ENCODE measurements around the gene ZC3H6. TPM values are rescaled to one million over a fixed set of nuclear protein-coding genes. Genes with fewer than 3 reads are reported as not detected.

Gene ZC3H6
- total RNA-seq (ENCODE audit: insufficient read depth, low replicate concordance): 9.1 TPM

GRCh38 chr2:112275311-112275886 lies at the start of gene ZC3H6:
Gene ZC3H6, plus strand, starts transcription at chr2:112275597. Its CDS starts 398 bp downstream, at chr2:112275995.
- peak; percentile 99 for DNase-seq (ENCODE audit: low spot score)

GRCh38 chr2:112229348-112229747 lies 46.0 kb upstream of the ZC3H6 start:
- no peak for DNase-seq (ENCODE audit: low spot score)

- DNase-seq (ENCODE audit: low spot score): no peak
These were observed 45.0 kb upstream of the ZC3H6 start for GRCh38 chr2:112230371-112230770.

- DNase-seq (ENCODE audit: low spot score): no peak
These were observed 35.5 kb upstream of the ZC3H6 start for GRCh38 chr2:112239862-112240261.

DNA sequence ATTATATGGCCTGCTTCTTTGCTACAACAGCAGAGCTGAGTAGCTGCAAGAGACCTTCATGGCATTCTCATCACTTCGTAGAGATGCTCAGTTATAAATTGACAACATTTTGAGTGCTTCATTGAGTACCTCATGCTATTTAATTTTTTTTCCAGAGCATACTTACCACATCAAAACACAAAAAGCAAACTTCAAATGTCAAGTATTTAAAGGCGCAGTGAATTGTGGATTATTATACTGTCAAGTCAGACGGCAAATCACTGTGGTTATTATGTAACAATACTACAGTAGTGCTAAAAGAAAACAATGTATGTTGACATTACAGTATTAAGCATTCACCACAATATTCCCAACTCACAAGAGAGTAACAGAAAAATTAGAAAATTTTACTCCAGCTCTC lies 33.0 kb upstream of the ZC3H6 start:
- DNase-seq (ENCODE audit: low spot score): no peak

DNA sequence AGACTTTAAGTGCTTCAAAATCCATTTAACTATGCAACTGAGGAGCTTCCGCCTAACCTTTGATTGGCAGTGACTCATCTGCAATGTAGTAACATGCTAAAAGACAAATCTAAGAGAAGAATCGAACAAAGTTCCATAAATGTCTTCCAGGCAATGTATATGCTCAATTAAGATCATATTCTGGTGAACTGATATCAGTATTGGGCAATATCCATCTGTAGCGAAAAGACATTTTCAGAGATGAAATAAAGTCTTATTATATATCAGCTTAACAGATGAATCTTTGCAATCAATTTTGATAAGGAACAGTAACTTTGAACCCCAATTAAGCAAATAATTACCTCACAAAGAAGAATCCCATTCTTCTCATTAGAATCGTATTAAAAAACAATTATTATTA lies 32.2 kb upstream of the ZC3H6 start:
- no peak for DNase-seq (ENCODE audit: low spot score)

- DNase-seq (ENCODE audit: low spot score): no peak
These were observed 30.5 kb upstream of the ZC3H6 start for GRCh38 chr2:112244854-112245253.

DNA sequence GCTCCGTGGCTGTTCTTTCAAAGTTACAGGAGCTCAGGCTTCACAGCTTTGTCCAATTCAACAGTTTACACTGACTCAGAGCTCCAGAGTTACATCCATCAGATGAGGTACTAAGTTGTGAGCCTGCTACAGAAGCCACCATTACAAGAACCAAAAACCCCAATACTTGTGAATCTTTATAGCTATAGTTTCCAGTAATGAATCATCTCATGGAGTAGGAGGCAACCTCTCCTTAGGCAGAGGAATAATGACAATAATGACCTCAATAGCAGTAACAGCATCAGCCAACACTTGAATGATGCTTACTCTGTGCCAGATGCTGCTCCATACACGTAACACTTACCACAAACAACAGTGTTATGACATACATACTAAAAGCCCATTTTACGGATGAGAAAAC lies 24.1 kb upstream of the ZC3H6 start:
- no peak for DNase-seq (ENCODE audit: low spot score)

GRCh38 chr2:112253261-112253815 lies 22.1 kb upstream of the ZC3H6 start:
- no peak for DNase-seq (ENCODE audit: low spot score)

- peak; percentile 94 for DNase-seq (ENCODE audit: low spot score)
These were observed 20.7 kb upstream of the ZC3H6 start, which contains the start of gene ZC3H8 for GRCh38 chr2:112254466-112255240. Gene ZC3H8, minus strand, starts transcription at chr2:112255042. Its CDS starts 61 bp downstream, at chr2:112254981.

GRCh38 chr2:112255875-112256274 lies 19.5 kb upstream of the ZC3H6 start:
- DNase-seq (ENCODE audit: low spot score): no peak

GRCh38 chr2:112256654-112257053 lies 18.7 kb upstream of the ZC3H6 start:
- DNase-seq (ENCODE audit: low spot score): no peak

DNA sequence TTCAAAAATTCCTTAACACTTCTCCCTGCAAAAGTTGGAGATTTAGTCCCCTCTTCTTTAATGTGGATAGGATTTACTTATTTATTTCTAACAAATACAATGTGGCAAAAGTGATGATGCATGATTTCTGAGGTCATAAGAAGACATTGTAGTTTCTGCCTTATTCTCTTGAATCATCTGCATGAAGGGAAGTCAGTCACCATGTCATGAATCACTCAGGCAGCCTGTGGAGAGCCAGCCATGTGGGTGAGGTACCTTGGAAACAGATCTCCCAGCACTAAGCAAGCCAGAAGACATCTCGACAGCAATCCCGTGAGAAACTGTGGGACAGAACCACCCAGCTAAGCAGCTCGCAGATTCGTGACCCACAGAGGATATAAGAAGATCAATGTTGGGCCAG lies 17.8 kb upstream of the ZC3H6 start:
- no peak for DNase-seq (ENCODE audit: low spot score)

- peak; percentile 83 for DNase-seq (ENCODE audit: low spot score)
These were observed 15.7 kb upstream of the ZC3H6 start for GRCh38 chr2:112259509-112260294.

DNA sequence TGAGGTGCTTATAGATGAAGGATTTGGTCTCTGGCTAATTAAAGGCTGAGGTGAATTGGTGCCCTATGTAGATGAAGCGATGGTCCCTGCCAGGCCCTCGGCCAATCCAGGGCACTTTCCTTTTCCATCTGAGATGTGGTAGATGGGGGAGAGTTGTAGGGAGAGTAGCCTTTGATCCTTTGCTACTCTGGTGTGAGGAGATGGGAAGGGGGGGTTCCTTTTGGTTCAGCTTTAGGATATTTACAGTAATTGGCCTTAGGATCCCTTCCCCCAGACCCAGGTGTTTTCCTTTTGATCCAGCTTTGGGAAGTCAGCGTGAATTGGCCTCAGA lies 15.1 kb upstream of the ZC3H6 start:
- DNase-seq (ENCODE audit: low spot score): no peak

DNA sequence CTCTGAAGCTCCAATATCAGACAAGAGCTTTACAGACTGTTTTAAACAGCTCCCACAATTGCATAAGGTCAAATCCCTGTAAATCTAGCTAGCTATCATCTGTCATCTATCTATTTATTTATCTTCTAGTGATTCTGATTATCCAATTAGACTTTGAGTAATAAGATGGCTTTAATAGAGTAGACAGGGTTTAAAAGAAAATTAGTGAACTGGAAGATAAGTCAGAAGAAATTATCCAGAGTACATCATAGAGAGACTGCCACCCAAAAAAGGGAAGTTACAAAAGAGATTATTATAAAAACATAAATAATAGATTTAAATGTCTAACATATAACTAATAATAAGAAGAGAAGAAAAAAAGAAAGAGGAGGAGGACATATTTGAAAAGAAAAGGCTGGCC lies 12.5 kb upstream of the ZC3H6 start:
- no peak for DNase-seq (ENCODE audit: low spot score)

GRCh38 chr2:112268547-112268946 lies 6.8 kb upstream of the ZC3H6 start:
- DNase-seq (ENCODE audit: low spot score): no peak

- DNase-seq (ENCODE audit: low spot score): no peak
These were observed 2.7 kb upstream of the ZC3H6 start for GRCh38 chr2:112272669-112273068.

GRCh38 chr2:112273349-112273748 lies 2.0 kb upstream of the ZC3H6 start:
- no peak for DNase-seq (ENCODE audit: low spot score)

DNA sequence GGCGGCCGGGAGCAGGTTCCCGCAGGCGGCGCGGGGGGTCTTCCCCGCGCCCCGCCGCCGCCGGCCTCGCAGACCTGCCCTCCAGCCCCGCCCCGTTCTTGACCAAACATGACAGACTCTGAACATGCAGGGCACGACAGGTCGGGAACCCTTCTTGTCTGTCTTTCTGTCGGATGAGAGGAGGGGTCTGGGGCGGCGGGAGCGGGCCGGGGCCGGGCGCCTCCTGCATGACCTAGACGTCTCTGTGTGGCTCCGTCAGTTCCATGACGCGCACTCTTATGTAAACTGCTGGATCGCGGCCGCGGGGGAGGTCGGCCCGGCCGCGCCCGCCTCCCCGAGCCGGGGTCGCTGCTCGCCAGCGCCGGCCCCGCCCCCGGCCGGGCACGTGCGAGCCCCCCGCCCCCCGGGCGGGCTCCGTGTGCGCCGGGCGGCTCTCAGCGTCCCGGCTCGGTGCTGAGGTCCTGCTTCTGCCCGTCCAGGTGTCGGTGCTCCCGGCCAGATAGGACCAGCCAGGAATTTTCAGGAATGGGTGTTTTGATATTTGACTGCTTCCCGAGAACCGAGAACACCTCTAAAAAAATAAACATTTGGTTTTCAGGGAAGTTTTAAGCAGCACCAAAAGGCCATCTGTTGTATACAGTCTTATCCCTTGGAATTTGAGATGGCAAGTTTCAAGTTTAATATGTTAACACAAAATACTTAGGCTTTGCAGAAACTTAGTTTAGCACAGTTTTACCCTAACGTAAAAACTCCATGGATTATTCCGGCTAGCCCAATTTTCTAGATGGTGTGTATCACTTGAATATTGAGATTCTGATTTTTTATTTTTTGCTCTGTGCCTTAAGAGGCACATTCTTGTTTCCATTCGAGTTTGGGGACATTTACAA lies 733 bp downstream of the ZC3H6 start:
- peak; percentile 88 for DNase-seq (ENCODE audit: low spot score)

DNA sequence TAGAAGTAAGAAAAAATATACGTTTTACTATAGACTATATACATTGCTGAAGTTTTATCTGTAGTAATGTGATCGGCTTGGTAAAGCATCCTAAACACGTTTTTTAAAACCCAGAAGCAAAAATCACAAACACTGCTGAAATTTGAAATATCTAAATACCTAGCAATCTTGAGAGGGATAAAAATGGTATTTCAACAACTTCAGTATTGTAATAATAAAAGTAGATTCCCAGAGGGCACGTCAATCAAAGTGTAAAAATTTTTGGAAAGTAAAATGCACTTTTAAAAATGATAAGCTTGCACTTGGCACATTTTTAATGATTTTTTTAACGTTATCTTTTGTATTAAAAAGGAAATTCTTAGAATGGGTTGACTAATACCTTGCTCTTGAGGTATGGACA lies 1.6 kb downstream of the ZC3H6 start:
- no peak for DNase-seq (ENCODE audit: low spot score)

Data from umbilical cord (tissue), 2 donors.